KG1 (cell line): ENCODE results near the gene KCTD7.
"Not testable (repeated sequence)": the region's sequence is repeated elsewhere in the genome, so short reads cannot be mapped to it uniquely, and the experiment has no call there.

ENCODE experiments used
- DNase-seq: peaks from one replicate; lab custom pipeline; 2025; lab: John Stamatoyannopoulos, UW

Gene KCTD7

DNA sequence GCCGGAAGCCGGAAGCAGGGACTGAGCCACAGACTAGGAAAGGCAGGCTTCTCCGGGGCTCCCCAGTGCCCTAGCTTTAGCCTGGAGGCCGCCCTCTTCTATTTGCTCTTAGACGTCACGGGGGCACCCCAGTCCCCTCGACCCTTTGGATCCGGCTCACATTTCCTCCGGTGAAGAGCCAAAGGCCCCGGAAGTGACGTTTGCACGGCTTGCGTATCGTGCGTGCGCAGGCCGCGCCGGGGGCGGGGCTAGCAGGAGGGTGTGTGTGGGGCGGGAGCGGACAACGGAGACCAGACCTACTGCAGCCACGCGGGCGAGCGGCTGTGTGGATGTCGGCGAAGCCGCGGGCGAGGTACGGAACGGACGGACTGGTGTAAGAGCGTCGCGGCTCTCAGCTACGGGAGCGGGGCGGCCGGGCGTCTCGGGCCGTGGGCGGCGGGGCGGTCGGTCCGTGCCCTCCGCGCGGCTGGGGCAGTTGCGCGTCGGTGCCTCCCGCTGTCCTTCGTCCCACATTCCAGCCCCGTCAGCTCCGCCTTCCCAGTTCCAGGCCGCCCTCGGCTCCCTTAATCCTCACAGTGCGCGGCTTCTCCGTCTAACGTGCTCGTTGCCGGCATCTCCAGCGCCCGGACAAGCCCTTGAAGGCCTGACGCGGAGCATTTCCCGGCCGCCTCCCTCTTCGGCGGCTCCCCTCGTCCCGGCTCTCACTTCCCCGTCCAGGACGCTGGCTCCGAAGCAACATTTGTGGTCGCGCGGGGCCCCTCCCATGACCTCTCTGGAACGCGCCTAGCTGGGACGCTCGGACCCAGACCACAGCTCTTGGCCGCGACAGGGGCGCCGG is 25.8 kb downstream of the KCTD7 start:
- DNase-seq: peak; percentile 92

DNA sequence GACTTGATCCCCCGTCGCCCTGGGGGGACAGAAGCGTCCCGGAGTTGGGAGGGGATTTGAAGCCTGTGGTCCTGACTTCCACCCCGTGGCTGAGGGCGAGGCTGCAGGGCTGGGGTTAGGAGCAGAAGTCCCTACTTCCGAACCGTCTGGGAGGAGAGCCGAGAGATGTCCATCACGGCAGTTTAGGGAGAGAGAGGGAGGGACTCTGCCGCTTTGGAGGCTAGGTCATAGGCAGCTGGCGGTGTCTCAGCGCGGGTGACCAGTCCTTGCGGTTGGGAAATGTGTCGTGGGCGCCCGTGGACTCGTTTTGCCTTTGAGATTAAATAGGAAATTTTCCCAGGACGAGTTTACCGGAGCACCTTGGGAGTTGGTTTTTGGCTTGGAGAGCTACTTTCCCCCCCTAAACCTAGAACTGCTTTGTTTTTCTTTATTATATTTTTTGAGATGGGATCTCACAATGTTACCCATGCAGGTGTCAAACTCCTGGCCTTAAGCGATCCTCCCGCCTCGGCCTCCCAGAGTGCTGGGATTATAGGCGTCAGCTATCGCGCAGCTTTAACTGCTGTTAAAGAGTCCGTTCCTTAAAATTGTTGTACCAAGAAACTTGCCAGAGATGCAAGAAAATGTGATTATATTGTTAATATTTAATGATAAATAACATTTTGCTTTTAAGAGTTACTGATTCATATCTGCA is 26.6 kb downstream of the KCTD7 start:
- DNase-seq: not testable (repeated sequence)

DNA sequence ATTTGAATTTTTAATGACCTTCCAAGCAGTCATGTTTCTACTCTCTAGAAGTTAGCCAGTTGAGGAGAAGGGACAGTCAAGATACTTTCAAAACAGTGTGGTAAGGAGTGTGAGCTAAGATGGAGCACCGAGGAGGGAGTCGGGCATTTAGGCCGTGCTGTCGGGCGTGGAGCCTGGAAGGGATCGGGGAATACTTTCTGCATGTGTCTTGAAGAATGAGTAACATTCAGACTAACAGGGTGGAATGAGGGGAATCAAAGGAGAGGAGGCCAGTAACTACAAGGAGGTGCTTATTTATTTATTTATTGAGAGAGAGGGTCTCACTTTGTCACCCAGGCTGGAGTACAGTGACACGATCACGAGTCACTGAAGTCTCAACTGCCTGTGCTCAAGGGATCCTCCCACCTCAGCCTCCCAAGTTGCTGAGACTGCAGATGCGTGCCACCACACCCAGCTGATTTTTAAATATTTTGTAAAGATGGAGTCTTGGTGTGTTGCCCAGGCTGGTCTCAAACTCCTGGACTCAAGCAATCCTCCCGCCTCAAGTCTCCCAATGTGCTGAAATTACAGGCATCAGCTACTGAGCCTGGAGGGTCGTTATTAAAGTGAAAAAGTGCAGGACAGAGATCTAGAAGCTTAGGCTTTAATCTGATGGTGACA is 27.3 kb downstream of the KCTD7 start:
- not testable (repeated sequence) for DNase-seq

DNA sequence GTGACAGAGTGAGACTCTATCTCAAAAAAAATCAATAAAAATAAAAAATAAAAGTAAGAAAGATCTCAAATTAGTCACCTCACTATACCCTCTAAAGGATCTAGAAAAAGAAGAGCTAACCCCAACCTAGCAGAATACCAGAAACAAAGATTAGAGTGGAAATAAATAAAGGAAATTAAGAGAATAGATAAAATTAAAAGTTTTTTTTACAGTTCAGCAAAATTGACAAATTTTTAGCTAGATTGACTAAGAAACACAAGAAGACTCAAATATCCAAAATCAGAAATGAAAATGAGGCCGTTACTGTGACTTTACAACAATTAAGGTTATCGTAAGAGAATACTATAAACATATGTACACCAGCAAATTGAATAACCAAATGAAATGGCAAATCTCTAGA is 29.1 kb downstream of the KCTD7 start:
- DNase-seq: no peak

DNA sequence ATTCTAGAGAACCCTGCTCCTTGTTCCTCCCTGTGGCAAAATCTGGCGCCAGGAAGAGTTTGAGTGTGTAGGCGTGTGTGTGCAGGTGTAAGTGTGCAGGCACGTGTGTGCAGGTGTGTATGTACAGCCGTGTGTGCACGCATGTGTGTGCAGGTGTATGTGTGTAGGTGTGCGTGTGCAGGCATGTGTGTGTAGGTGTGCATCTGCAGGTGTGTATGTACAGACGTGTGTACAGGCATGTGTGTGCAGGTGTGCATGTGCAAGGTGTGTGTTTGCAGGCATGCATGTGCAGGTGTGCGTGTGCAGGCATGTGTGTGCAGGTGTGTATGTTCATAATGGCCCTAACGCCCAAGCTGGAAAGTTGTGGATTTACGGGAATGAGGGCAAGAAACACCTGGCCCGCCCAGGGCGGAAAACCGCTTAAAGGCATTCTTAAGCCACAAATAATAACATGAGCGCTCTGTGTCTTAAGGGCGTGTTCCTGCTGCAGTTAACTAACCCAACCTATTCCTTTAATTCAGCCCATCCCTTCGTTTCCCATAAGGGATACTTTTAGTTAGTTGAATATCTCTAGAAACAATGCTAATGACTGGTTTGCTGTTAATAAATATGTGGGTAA is 34.1 kb downstream of the KCTD7 start:
- no peak for DNase-seq

DNA sequence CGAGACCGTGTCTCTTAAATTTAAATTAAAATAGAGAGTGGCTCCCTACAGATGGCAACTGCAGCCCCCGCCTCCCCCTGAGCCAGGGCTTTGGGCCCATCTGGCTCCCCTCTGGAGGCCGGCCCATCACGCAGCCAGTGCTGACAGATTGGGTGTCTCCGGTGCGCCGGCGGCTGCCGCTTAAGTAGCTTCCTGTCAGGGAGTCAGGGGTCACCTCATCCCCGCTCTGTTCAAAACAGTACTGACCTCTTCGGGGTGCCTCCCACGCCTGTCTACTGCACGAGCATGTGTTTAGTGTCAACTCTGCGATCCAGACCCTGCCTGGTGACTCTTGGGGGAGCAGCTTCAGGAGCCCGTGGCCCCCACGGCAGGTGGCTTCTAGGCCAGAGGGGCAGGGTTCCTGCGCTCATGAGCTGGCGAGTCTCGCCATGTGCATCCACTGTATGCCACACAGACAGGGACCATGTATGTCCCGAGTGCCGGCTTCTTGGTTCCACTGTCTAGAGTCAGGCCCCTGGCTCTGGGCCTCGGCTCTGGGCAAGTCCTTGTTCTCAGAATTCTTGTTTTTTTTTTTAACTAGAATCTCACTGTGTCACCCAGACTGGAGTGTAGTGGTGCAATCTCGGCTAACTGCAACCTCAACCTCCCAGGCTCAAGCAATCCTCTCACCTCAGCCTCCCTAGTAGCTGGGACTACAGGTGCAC is 36.1 kb downstream of the KCTD7 start:
- no peak for DNase-seq

DNA sequence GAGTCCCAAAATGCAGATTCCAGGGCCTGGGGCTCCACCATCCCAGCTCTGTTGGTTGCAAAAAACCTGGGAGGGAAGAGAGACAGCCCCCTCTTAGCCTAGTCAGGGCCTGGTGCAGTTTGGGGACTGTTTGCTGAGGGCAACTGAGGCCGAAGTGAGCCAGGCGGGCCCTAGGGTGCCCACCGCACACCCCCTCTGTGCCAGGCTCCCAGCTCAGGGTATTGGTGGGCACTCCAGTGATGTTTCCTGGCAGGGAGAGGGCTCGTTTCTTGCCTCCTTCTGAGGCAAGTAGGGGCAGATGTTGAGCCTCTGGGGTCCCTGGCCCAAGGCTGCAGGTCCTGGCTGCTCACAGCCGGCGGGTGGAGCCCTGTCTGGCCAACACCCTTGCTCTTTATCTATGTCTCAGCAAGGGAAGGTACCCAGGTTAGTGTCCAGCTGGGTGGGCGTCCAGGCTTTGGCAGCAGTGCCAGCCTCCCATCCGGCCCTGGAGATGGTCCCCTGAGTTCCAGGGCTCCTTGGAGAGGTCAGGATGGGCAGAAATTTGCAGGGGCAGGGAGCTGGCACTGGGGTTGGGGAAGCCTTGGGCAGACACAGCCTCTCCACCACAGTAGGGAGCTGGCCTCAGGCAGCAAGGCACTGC is 37.8 kb downstream of the KCTD7 start:
- DNase-seq: no peak

DNA sequence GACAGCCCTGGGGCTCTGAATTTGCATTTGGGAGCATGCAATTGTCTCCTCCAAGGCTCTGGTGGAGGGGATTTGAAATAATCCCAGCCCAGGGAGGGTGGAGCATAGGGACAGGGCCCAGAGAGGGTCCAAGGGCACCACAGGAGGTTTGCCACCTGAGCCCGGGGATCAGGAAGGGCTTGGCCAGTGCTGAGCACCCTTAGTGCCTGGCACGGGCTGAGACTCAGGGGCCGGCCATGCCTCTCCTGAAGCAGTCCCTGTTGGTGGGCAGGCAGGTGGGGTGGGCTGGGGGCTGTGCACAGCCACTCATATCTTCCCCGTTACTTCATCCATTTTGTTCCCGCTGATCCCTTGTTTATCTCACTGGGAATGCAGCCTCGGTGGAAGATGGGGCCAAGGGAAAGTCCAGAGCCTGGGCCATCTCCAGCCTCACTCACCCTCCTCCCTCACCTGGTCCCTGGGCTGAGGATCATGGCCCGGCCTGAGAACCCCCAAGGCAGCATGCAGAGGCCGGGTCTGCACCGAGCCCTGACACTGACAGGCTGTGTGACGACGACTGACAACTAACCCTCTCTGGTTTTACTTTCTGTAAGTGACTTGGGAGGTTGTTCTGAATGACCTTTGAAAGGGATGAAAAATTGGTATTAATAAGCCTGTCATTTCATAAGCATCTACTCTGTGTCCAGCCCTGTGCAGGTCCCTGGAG is 38.5 kb downstream of the KCTD7 start:
- DNase-seq: no peak

DNA sequence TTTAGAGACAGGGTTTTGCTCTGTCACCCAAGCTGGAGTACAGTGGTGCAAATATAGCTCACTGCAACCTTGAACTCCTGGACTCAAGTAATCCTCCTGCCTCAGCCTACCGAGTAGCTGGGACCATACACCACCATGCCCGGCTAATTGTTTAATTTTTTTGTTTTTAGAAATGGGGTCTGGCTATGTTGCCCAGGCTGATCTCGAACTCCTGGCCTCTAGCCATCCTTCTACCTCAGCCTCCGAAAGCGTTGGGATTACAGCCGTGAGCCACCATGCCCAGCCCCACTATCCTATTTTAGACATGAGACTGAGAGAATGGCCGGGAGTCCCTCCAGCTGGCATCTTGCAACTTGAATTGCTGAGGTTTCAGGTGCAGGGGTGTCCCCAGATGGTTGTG is 39.4 kb downstream of the KCTD7 start:
- no peak for DNase-seq

DNA sequence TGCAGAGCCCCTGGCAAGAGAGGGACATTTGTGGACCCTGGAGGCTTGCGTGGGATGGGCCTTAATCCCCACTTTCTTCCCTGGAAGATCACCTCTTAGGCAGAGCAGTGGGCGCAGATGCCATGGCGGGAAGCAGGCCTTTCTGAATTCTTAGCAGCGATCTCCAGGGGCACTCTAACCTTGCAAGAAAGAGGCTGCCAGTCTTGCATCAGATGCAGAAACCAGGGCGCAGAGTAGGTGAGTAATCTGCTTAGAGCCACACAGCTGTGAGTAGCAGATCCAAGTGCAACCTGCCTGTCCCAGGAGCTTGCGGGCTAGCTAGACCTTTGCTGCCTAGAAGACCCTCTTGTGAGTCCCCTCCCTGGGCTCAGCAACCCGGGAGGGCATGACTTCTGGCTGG is 40.0 kb downstream of the KCTD7 start:
- DNase-seq: no peak

DNA sequence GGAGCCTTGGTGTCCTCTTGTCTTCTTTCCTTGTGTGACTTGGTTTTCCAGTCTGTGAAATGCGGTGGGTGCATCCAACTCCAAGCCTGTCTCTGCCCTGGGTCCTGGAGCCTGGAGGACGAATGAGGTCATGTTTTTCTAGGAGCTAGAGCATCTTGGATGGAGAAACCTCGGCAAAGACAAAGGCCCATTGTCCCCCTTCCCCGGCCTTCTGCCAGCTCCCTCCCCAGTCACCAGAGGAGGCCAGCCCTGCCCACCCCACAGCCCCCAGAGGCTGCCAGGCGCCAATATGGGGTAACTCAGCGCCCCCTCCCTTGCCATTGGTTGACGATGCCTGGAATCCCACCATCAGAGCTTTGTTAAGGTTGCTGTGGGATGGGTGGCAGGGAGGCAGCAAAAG is 40.4 kb downstream of the KCTD7 start:
- no peak for DNase-seq

DNA sequence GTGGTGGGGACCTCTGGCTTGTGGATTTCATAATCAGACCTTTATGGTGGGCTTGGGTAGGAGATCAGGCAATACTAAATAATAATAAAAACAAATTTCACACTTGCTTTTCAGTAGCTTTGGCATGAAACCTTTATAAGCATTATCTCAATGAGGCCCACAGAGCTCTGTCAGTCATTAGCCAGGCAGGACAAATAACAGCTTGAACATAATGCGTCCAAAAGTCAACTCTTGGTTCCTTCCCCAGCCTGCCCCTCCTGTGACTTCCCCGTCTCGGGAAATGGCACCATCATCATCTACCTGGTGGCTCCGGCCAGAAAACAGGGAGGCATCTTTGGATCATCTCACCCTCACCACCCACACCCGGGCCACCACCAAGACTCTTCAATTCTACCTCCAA is 40.8 kb downstream of the KCTD7 start:
- no peak for DNase-seq

DNA sequence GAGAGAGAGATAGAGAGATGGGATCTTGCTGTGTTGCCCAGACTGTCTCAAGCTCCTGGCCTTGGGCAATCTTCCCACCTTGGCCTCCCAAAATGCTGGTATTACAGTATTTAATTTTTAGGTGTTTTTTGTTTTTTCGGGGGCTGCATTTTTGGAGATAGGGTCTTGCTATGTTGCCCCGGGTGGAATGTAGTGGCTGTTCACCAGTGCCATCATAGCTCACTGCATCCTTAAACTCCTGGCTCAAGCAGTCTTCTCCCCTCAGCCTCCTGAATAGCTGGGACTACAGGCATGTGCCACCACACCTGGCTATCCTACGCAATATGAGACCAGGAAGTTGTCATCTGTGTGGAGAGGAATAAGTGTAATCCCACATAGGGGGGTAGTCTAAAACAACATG is 42.4 kb downstream of the KCTD7 start:
- DNase-seq: no peak

DNA sequence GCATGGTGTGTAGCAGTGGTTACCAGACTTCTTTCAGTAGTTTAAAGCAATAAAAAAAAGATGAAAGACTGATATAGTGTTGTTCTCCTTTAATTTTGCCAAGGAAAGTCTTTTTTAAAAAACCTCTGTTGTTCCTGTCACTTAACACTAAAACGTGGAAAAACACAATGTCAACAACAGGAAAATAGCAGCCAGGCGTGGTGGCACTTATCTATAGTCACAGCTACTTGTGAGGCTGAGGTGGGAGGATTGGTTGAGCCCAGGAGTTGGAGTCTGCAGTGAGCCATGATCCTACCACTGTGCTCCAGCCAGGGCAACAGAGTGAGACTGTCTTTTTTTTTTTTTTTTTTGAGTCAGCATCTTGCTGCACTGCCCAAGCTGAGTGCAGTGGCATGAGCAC is 42.8 kb downstream of the KCTD7 start:
- DNase-seq: not testable (repeated sequence)

DNA sequence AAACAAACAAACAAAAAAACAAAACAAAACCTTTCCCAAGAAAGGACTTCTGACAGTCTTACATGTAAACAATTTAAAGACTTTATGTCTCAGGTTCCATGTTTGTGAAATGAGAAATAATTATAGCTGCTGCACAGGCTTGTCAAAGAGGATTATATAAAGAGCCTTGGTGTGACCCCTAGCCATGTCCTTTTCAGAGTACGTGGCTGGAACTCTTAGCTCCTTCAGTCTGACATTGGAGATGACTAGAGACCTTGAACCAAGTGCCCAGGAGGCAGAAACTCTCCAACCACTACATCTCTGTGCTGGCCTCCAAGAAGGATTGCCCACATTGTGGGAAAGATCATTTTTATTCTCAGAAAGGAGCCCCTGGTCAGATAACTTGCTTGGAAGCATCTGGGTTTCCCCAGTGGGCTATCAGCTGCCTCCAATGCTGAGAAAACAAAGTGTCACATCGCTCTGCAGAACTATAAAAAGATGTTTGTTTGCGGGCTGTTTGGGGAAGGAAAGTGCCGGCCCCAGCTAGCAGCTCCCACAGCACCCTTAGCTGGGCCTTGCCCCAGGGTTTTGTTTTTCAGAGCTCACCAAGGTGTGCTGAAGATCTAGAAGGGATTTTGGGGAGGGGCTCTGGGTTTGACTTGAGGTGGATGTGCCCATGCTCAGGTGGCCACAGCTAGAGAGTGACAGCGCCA is 43.9 kb downstream of the KCTD7 start:
- DNase-seq: not testable (repeated sequence)

DNA sequence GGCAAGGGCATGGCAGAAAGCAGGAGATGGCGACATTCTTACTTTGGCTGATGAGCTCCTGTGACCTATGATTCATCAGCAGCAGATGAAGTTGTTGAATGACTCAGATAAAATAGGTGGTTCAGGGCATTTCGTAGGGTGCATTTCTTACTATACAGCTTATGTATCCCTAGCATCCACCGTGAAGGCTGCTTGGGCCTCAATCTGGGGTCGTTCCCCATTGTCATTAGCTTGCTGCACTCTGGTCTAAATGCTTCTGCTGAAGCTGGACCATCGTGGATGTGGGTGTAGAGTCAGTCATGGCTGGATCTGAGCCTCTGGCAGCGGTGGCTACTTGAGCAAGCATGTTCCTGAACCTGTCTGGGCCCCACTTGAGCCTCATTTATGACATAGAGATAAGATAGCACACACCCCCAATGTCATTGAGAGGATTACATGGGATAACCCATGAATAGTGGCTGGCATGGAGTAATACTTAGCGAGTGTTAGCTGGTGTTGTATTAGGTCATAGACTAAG is 44.5 kb downstream of the KCTD7 start:
- not testable (repeated sequence) for DNase-seq

DNA sequence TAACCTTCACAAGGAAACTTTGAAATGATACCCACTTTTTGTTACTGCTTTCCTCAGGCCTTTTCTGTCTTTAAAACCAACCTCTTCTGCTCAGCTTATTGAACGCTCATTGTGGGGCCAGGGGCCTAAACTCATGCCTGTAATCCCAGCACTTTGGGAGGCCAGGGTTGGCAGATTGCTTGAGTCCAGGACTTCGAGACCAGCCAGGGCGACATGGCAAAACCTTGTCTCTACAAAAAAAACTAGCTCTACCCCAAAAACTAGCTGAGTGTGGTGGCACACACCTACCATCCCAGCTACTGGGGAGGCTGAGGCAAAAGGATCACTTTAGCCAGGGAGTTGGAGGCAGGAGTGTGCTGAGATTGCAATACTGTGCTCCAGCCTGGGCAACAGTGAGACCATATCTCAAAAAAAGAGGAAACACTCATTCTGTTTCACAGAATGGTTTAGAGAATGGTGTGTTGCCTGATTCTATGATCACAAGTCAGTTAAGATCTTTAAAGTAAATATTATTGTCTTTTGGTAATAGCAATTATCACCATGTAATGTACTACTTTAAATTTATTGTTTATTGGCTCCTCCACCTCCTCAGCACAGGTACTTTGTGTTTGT is 51.1 kb downstream of the KCTD7 start:
- DNase-seq: no peak

DNA sequence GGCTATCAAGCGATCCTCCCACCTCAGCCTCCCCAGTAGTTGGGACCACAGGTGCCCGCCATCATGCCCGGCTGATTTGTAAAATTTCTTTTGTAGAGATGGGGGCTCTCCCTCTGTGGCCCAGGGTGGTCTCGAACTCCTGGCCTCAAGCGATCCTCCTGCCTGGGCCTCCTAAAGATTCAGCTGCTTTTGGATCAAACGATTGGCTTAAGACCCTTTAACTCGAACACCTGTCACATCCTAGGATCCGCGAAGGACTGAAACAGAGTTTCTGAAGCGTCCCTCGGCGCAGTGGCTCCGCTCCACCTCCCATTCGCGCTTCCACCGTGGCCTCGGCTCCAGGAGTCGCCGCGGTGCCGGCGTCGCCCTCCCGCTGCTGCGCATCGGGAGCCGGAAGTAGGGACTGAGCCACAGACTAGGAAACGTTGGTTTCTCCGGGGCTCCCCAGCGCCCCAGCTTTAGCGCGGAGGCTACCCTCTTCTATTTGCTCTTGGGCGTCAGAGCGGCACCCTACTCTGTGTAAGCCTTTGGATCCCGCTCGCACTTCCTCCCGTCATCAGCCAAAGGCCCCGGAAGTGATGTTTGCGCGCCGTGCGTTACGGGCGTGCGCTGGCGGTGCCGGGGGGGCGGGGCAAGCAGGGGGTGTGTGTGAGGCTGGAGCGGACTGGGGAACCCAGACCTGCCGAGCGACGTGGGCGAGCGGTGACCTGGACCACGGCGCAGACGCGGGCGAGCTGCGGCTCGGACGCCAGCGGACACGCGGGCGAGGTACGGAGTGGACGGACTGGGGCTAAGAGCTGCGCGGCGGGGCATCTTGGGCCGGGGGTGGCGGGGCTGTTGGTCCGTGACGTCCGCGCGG is 53.0 kb downstream of the KCTD7 start:
- DNase-seq: peak; percentile 86
